GM21723 (cell line): ENCODE results near the gene COPS6.

Experiments
- ATAC-seq: cut with Tn5 transposase; IDR thresholded peaks from one replicate; pipeline ENCODE4 v1.9.1; 2021; ENCODE audit warnings: mild to moderate bottlenecking, moderate library complexity; ENCODE audit not compliant: unreplicated experiment

Gene COPS6

GRCh38 chr7:100088621-100089457 lies at the start of gene COPS6:
Gene COPS6, plus strand, starts transcription at chr7:100088969. Its CDS starts 22 bp downstream, at chr7:100088991.
- peak; percentile 62 for ATAC-seq

- ATAC-seq = no peak
Measured at GRCh38 chr7:100040575-100040974, 48.2 kb upstream of the COPS6 start.

GRCh38 chr7:100044718-100045117 lies 44.1 kb upstream of the COPS6 start:
- no peak for ATAC-seq

GRCh38 chr7:100048680-100049079 lies 40.1 kb upstream of the COPS6 start:
- no peak for ATAC-seq

GRCh38 chr7:100049441-100050291 lies 39.1 kb upstream of the COPS6 start, which contains the start of gene ZSCAN21:
Gene ZSCAN21, plus strand, starts transcription at chr7:100049774. Its CDS starts 7,233 bp downstream, at chr7:100057007.
- peak; percentile 84 for ATAC-seq

- ATAC-seq = no peak
Measured at GRCh38 chr7:100051611-100052010, 37.2 kb upstream of the COPS6 start.

- no peak for ATAC-seq
Measured at GRCh38 chr7:100053215-100053614, 35.6 kb upstream of the COPS6 start.

GRCh38 chr7:100057006-100057405 lies 31.8 kb upstream of the COPS6 start:
- no peak for ATAC-seq

GRCh38 chr7:100059251-100059739 lies 29.5 kb upstream of the COPS6 start:
- ATAC-seq = no peak

GRCh38 chr7:100061518-100062193 lies 27.1 kb upstream of the COPS6 start:
- ATAC-seq = no peak

- no peak for ATAC-seq
Measured at GRCh38 chr7:100063376-100063775, 25.4 kb upstream of the COPS6 start.

GRCh38 chr7:100064162-100064561 lies 24.6 kb upstream of the COPS6 start:
- ATAC-seq = no peak

GRCh38 chr7:100065452-100066186 lies 23.1 kb upstream of the COPS6 start:
- ATAC-seq = no peak

- ATAC-seq = no peak
Measured at GRCh38 chr7:100066953-100067352, 21.8 kb upstream of the COPS6 start.

- no peak for ATAC-seq
Measured at GRCh38 chr7:100069991-100070390, 18.8 kb upstream of the COPS6 start.

- ATAC-seq = no peak
Measured at GRCh38 chr7:100071018-100071723, 17.6 kb upstream of the COPS6 start.

- ATAC-seq = no peak
Measured at GRCh38 chr7:100072462-100072861, 16.3 kb upstream of the COPS6 start.

GRCh38 chr7:100074841-100075240 lies 13.9 kb upstream of the COPS6 start:
- ATAC-seq = no peak

GRCh38 chr7:100075418-100075817 lies 13.4 kb upstream of the COPS6 start:
- ATAC-seq = no peak

- no peak for ATAC-seq
Measured at GRCh38 chr7:100077205-100077604, 11.6 kb upstream of the COPS6 start.
